IMR-90 (cell line): ENCODE measurements around the gene DDX53.

ENCODE experiments used
- CEBPB ChIP-seq: IDR thresholded peaks from 2 replicates; pipeline ENCODE4 v1.6.1; 2012; ENCODE audit warnings: low read depth, low read length, improper control_type of control experiment
- CTCF ChIP-seq: conservative IDR thresholded peaks from 2 replicates; pipeline ENCODE4 v1.5.1; 2012; ENCODE audit warnings: mild to moderate bottlenecking, low read depth, low read length, improper control_type of control experiment
- FOS ChIP-seq: fragments of 150-350 bp; IDR thresholded peaks from 2 replicates; pipeline ENCODE4 v1.6.1; 2016; ENCODE audit warnings: low read depth, low read length
- MAFK ChIP-seq: IDR thresholded peaks from 2 replicates; pipeline ENCODE4 v1.6.1; 2012; ENCODE audit warnings: low read depth, low read length, improper control_type of control experiment
- MAZ ChIP-seq: IDR thresholded peaks from 2 replicates; pipeline ENCODE4 v1.6.1; 2012; ENCODE audit warnings: low read depth, mild to moderate bottlenecking, low read length, improper control_type of control experiment, moderate library complexity, borderline replicate concordance
- MXI1 ChIP-seq: IDR thresholded peaks from 2 replicates; pipeline ENCODE4 v1.6.1; 2012; ENCODE audit warnings: low read depth, mild to moderate bottlenecking, low read length, moderate library complexity, borderline replicate concordance
- POLR2A ChIP-seq: IDR thresholded peaks from 2 replicates; pipeline ENCODE4 v1.6.1; 2012; ENCODE audit warnings: mild to moderate bottlenecking, low read depth, low read length
- RAD21 ChIP-seq: IDR thresholded peaks from 2 replicates; pipeline ENCODE4 v1.6.1; 2012; ENCODE audit warnings: low read length, improper control_type of control experiment
- RCOR1 ChIP-seq: IDR thresholded peaks from 2 replicates; pipeline ENCODE4 v1.6.1; 2012; ENCODE audit warnings: mild to moderate bottlenecking, low read length, improper control_type of control experiment; ENCODE audit not compliant: insufficient replicate concordance
- RFX5 ChIP-seq: IDR thresholded peaks from 2 replicates; pipeline ENCODE4 v1.8.0; 2012; ENCODE audit warnings: low read depth, mild to moderate bottlenecking, low read length, moderate library complexity
- USF2 ChIP-seq: fragments of 150-350 bp; IDR thresholded peaks from 2 replicates; pipeline ENCODE4 v1.6.1; 2017; ENCODE audit warnings: mild to moderate bottlenecking, antibody characterized with exemption, low read length, low read depth
- TF ChIP-seq, protein P1 (sequence below): fragments of 150-350 bp; IDR thresholded peaks from 2 replicates; pipeline ENCODE4 v1.6.1; 2016; ENCODE audit warnings: low read depth, mild to moderate bottlenecking, low read length, moderate library complexity, borderline replicate concordance

GRCh38 chrX:23013366-23013765 lies 13.6 kb downstream of the DDX53 start:
- TF ChIP-seq POLR2A (no peak), MAZ (no peak), CTCF (no peak), RCOR1 (no peak), RAD21 (no peak), RFX5 (no peak), CEBPB (no peak), MXI1 (no peak), FOS (no peak), USF2 (no peak), MAFK (no peak)
- TF ChIP-seq, protein P1, sequence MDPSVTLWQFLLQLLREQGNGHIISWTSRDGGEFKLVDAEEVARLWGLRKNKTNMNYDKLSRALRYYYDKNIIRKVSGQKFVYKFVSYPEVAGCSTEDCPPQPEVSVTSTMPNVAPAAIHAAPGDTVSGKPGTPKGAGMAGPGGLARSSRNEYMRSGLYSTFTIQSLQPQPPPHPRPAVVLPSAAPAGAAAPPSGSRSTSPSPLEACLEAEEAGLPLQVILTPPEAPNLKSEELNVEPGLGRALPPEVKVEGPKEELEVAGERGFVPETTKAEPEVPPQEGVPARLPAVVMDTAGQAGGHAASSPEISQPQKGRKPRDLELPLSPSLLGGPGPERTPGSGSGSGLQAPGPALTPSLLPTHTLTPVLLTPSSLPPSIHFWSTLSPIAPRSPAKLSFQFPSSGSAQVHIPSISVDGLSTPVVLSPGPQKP = no peak
